Spleen (tissue), 11 donors: Measurements from ENCODE around the gene PVALB. TPM values are rescaled to one million over a fixed set of nuclear protein-coding genes. Genes with fewer than 3 reads are reported as not detected.
A peak's percentile ranks its signal among the peaks of the same experiment; 100 is the strongest.

Experiments
- DNase-seq: peaks from one replicate; pipeline ENCODE4 v3.0.0-alpha.2; 2020
- H3K27ac ChIP-seq, 8 donors: fragments of 200-600 bp; sonication (generic) in 7 of 8; 1 replicate in 4 of 8; 2 replicates in 4 of 8; pipeline versions ENCODE4 v1.5.0 to v1.8.0; 2016 to 2021; ENCODE audit warnings: inconsistent platforms in 4 of 8, mild to moderate bottlenecking in 4 of 8, moderate library complexity in 1 of 8
- H3K27me3 ChIP-seq, 7 donors: fragments of 200-600 bp; sonication (generic) in 6 of 7; replicated peaks in 1 of 7; 1 replicate in 4 of 7; 2 replicates in 3 of 7; pipeline versions ENCODE4 v1.5.0 to v1.8.0; 2016 to 2021; ENCODE audit warnings: inconsistent platforms in 3 of 7, mild to moderate bottlenecking in 1 of 7
- H3K36me3 ChIP-seq, 6 donors: fragments of 200-600 bp; sonication (generic) in 5 of 6; 1 replicate in 4 of 6; 2 replicates in 2 of 6; pipeline versions ENCODE4 v1.5.0 to v1.8.0; 2016 to 2021; ENCODE audit warnings: inconsistent platforms in 2 of 6
- H3K4me1 ChIP-seq, 6 donors: fragments of 200-600 bp; sonication (generic) in 5 of 6; 1 replicate in 3 of 6; 2 replicates in 3 of 6; pipeline versions ENCODE4 v1.5.0 to v1.8.0; 2016 to 2021; ENCODE audit warnings: inconsistent platforms in 3 of 6
- H3K4me3 ChIP-seq, 8 donors: fragments of 200-600 bp; sonication (generic) in 7 of 8; 1 replicate in 4 of 8; 2 replicates in 4 of 8; pipeline versions ENCODE4 v1.5.0 to v1.8.0; 2016 to 2021; ENCODE audit warnings: inconsistent platforms in 4 of 8, mild to moderate bottlenecking in 4 of 8, moderate library complexity in 2 of 8
- H3K9me3 ChIP-seq, 8 donors: fragments of 200-600 bp; sonication (generic) in 7 of 8; 1 replicate in 4 of 8; 2 replicates in 4 of 8; pipeline versions ENCODE4 v1.5.0 to v1.8.0; 2016 to 2021; ENCODE audit warnings: inconsistent platforms in 4 of 8
- CTCF ChIP-seq, 11 experiments: fragments of 200-600 bp in 7 of 11; fragments of 450-650 bp in 4 of 11; sonication (generic) in 4 of 11; IDR thresholded peaks in 8 of 11; conservative IDR thresholded peaks in 3 of 11; 1 replicate in 7 of 11; 2 replicates in 4 of 11; pipeline versions ENCODE4 v1.4.0 to v1.8.0; 2016 to 2021; ENCODE audit warnings: antibody characterized with exemption in 11 of 11, inconsistent platforms in 4 of 11, mild to moderate bottlenecking in 1 of 11
- POLR2A ChIP-seq, 3 donors: fragments of 450-650 bp; IDR thresholded peaks; one replicate each; pipeline ENCODE4 v1.5.1; 2017; ENCODE audit warnings: antibody characterized with exemption in 3 of 3, mild to moderate bottlenecking in 1 of 3
- POLR2AphosphoS5 ChIP-seq, 3 donors: sonication (generic); formaldehyde crosslinking; IDR thresholded peaks; one replicate each; pipeline ENCODE4 v1.5.1; 2017; ENCODE audit warnings: antibody characterized with exemption in 3 of 3
- WGBS, 5 donors: extraction: QIAGEN DNeasy Blood & Tissue Kit in 3 of 5; methylation state at CpG; one replicate each; pipeline versions ENCODE4 v1.1.5 to v1.1.7; 2013 to 2018; 5-methylcytosine and 5-hydroxymethylcytosine counted together
- intact Hi-C: fragments of 100-400 bp; cut with DNase I; formaldehyde crosslinking; loops from one replicate; pipeline ENCODE4 v1.15.0; 2023; ENCODE audit warnings: low total_unique reads
- polyA plus RNA-seq, 3 donors: library from polyadenylated mRNA; stranded (reverse); fragments of 200-250 nt; gene quantifications; one replicate each; pipeline ENCODE4 v1.2.1, GENCODE V29; 2013
- total RNA-seq, 7 donors: library from RNA; depleted of rRNA in 3 of 7; stranded (reverse); fragments of >200 nt in 3 of 7; fragmentation: NEBNext Ultra II Directional in 4 of 7; extraction: Animal tissue kit (Norgen Biotek cat#: 25700) in 4 of 7; gene quantifications; one replicate each; pipeline versions ENCODE4 v1.1.0 to v1.2.1, GENCODE V29; 2016 to 2021
- donor health status: healthy with polysubstance abuse.
- donor health status: DM: no; HTN: no; CAD: no; lungs with moderate emphysema.
- donor health status: DM: no; HTN: no; CAD: no.
- donor health status: Bipolar disorder and iron deficiency.
- donor health status: healthy.
- donor health status: DM: no; HTN: no; CAD: no.
- donor health status: DM: yes; HTN: yes; CAD: no.

PVALB gene
- total and polyA plus RNA-seq, 10 donors: 0.52 to 3.2 (median 1.00) TPM; not detected in 2

DNA sequence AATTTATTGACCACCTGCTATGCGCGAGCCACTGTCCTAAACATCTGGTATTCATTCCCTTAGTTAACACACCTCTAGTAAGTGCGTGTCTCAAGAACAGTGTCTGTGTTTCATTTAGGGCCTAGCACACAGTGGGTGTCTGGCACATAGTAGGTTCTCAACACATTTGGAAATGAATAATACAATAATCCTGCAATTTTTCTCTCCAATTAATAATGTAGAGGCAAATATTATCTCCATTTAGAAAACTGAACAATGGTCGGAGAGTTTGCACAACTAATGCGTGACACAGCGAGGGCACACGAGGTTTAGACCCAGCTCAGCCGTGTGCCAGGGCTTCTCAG lies 39.9 kb upstream of the PVALB start:
- Histone ChIP-seq H3K27ac (peak overlapping the region in 4 of 8 donors; percentile 19 to 96 (median 63)), H3K4me1 (peaks cover 2 to 75% (median 36%) of the 10 kb centered on the region in 6 donors), H3K4me3 (peak overlapping the region in 1 of 8 donors; percentile 48), H3K9me3 (peaks cover 0 to 7% (median 0%) of the 10 kb centered on the region in 8 donors), H3K27me3 (no peaks in the 10 kb centered on the region), H3K36me3 (no peaks in the 10 kb centered on the region)
- intact Hi-C loops: loop anchor here (2.0 to 5.0 kb wide), 3 partner anchors 74 to 309 kb away; no protein-coding TSS in a partner anchor
- peak; percentile 41 for DNase-seq
- WGBS, 5 donors: 65 to 72% (median 67%) methylated on average over 8 of the region's 8 CpGs
- no peak for TF ChIP-seq POLR2AphosphoS5 (IDR thresholded peaks at IDR 0.05)
- no peak for TF ChIP-seq POLR2A (IDR thresholded peaks at IDR 0.05)
- no peak for TF ChIP-seq CTCF (IDR thresholded peaks at IDR 0.05 in 8 of 11, conservative IDR thresholded peaks at IDR 0.05 in 3 of 11)

DNA sequence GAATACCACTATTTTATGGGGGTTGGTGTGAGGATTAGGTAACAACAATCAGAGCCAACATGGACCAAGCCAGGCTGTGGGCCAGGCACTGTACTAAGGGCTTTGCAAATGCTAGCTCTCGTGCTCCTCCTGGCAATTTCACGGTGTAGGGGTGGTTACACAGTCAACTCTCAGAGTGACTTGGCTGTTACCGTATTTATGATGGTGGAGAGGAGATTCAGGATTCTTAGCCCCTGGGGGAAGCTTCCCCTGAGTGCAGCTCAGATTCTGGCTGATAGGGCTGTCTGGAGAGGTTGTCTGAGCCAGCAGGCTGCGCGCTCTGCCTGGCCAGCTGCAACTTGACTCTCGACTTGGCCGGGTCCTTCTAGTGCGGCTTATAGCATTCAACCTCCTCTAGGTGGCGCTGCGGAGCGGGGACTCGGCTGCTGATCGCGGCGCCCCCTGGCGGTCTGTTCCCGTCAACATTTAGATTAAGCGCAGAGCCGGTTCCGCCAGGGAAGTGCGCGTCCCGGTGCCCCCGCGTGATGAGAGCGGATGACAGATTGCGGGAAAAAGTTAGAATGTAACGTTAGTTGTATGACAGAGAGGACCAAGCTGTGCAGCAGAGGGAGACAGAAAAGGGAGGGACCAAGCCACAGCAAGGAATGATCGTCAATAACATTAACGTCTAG lies 39.4 kb upstream of the PVALB start:
- Histone ChIP-seq H3K27ac (peak overlapping the region in 3 of 8 donors; percentile 32 to 96 (median 94)), H3K9me3 (peaks cover 0 to 7% (median 0%) of the 10 kb centered on the region in 8 donors), H3K27me3 (no peaks in the 10 kb centered on the region), H3K36me3 (no peaks in the 10 kb centered on the region), H3K4me1 (peaks cover 2 to 70% (median 31%) of the 10 kb centered on the region in 6 donors), H3K4me3 (peak overlapping the region in 1 of 8 donors; percentile 48)
- DNase-seq: peak; percentile 98
- intact Hi-C loops: loop anchor here (2.0 to 5.0 kb wide), 3 partner anchors 74 to 309 kb away; no protein-coding TSS in a partner anchor
- TF ChIP-seq POLR2AphosphoS5 (IDR thresholded peaks at IDR 0.05) (peak; percentile 75 to 88 (median 77)), CTCF (IDR thresholded peaks at IDR 0.05 in 8 of 11, conservative IDR thresholded peaks at IDR 0.05 in 3 of 11) (peak; percentile 99 to 100 (median 100)), POLR2A (IDR thresholded peaks at IDR 0.05) (no peak)
- 7 to 10% (median 8%) methylated on average over 30 of the region's 30 CpGs for WGBS, 5 donors

- Histone ChIP-seq H3K4me3 (no peak overlapping the region), H3K9me3 (peaks cover 0 to 7% (median 0%) of the 10 kb centered on the region in 8 donors), H3K4me1 (peaks cover 2 to 62% (median 23%) of the 10 kb centered on the region in 6 donors), H3K27me3 (peaks cover 0 to 2% (median 0%) of the 10 kb centered on the region in 7 donors), H3K36me3 (no peaks in the 10 kb centered on the region), H3K27ac (no peak overlapping the region)
- no peak for DNase-seq
- intact Hi-C loops: loop anchor here (5.0 kb wide), 2 partner anchors 73 to 308 kb away; no protein-coding TSS in a partner anchor
- WGBS, 5 donors: 91 to 93% (median 93%) methylated on average over 3 of the region's 3 CpGs
- TF ChIP-seq POLR2A (IDR thresholded peaks at IDR 0.05): no peak
- no peak for TF ChIP-seq CTCF (IDR thresholded peaks at IDR 0.05 in 8 of 11, conservative IDR thresholded peaks at IDR 0.05 in 3 of 11)
- TF ChIP-seq POLR2AphosphoS5 (IDR thresholded peaks at IDR 0.05): no peak
Observed at GRCh38 chr22:36855478-36855877, 38.6 kb upstream of the PVALB start.
